ENCODE measurements around the gene GALNTL6.

Gene GALNTL6

GRCh38 chr4:172650758-172651530 is 837.7 kb downstream of the GALNTL6 start:
- Histone ChIP-seq H3K27ac (ENCODE audit: insufficient read depth in 1 of 2, low read depth in 1 of 2, low read length in 2 of 2, poor library complexity in 1 of 2, severe bottlenecking in 2 of 2) (no peak overlapping the region), H3K4me1 (ENCODE audit: control extremely low read depth in 1 of 4, control insufficient read depth in 4 of 4, insufficient read depth in 4 of 4, low read length in 3 of 4) (no peaks in the 10 kb centered on the region), H3K4me3 (ENCODE audit: control insufficient read depth in 1 of 7, extremely low read depth in 1 of 7, insufficient read depth in 4 of 7, low read depth in 2 of 7, low read length in 6 of 7) (no peak overlapping the region), H3K9me3 (ENCODE audit: control extremely low read depth in 1 of 5, control insufficient read depth in 4 of 5, insufficient read depth in 2 of 5, low read depth in 1 of 5, low read length in 4 of 5) (no peaks in the 10 kb centered on the region), H3K27me3 (replicated peaks in 2 of 5; ENCODE audit: control insufficient read depth in 4 of 5, insufficient read depth in 5 of 5, low read length in 4 of 5) (no peaks in the 10 kb centered on the region), H3K36me3 (ENCODE audit: control insufficient read depth in 4 of 4, insufficient read depth in 4 of 4, low read length in 3 of 4) (no peaks in the 10 kb centered on the region)
- CTCF ChIA-PET: no interaction called here
- WGBS (ENCODE audit: insufficient coverage): no CpG with 5 or more reads among the region's 1 CpG
- no peak for DNase-seq
- POLR2A ChIA-PET: no interaction called here

GRCh38 chr4:172651961-172652360 is 838.8 kb downstream of the GALNTL6 start:
- no peaks in the 10 kb centered on the region for H3K9me3 ChIP-seq (ENCODE audit: control extremely low read depth in 1 of 5, control insufficient read depth in 4 of 5, insufficient read depth in 2 of 5, low read depth in 1 of 5, low read length in 4 of 5)
- no peaks in the 10 kb centered on the region for H3K36me3 ChIP-seq (ENCODE audit: control insufficient read depth in 4 of 4, insufficient read depth in 4 of 4, low read length in 3 of 4)
- ChIA-PET CTCF (no interaction called here), POLR2A (no interaction called here)
- WGBS (ENCODE audit: insufficient coverage): 93% methylated on average over 2 of the region's 2 CpGs
- no peaks in the 10 kb centered on the region for H3K4me1 ChIP-seq (ENCODE audit: control extremely low read depth in 1 of 4, control insufficient read depth in 4 of 4, insufficient read depth in 4 of 4, low read length in 3 of 4)
- no peak overlapping the region for H3K27ac ChIP-seq (ENCODE audit: insufficient read depth in 1 of 2, low read depth in 1 of 2, low read length in 2 of 2, poor library complexity in 1 of 2, severe bottlenecking in 2 of 2)
- DNase-seq: no peak
- no peaks in the 10 kb centered on the region for H3K27me3 ChIP-seq (replicated peaks in 2 of 5; ENCODE audit: control insufficient read depth in 4 of 5, insufficient read depth in 5 of 5, low read length in 4 of 5)
- H3K4me3 ChIP-seq (ENCODE audit: control insufficient read depth in 1 of 7, extremely low read depth in 1 of 7, insufficient read depth in 4 of 7, low read depth in 2 of 7, low read length in 6 of 7): no peak overlapping the region

GRCh38 chr4:172652369-172652768 is 839.2 kb downstream of the GALNTL6 start:
- ChIA-PET POLR2A (no interaction called here), CTCF (no interaction called here)
- 92% methylated on average over 1 of the region's 1 CpG for WGBS (ENCODE audit: insufficient coverage)

GRCh38 chr4:172653676-172654075 is 840.5 kb downstream of the GALNTL6 start:
- DNase-seq: no peak
- Histone ChIP-seq H3K27ac (ENCODE audit: insufficient read depth in 1 of 2, low read depth in 1 of 2, low read length in 2 of 2, poor library complexity in 1 of 2, severe bottlenecking in 2 of 2) (no peak overlapping the region), H3K27me3 (replicated peaks in 2 of 5; ENCODE audit: control insufficient read depth in 4 of 5, insufficient read depth in 5 of 5, low read length in 4 of 5) (no peaks in the 10 kb centered on the region), H3K9me3 (ENCODE audit: control extremely low read depth in 1 of 5, control insufficient read depth in 4 of 5, insufficient read depth in 2 of 5, low read depth in 1 of 5, low read length in 4 of 5) (no peaks in the 10 kb centered on the region), H3K36me3 (ENCODE audit: control insufficient read depth in 4 of 4, insufficient read depth in 4 of 4, low read length in 3 of 4) (no peaks in the 10 kb centered on the region), H3K4me3 (ENCODE audit: control insufficient read depth in 1 of 7, extremely low read depth in 1 of 7, insufficient read depth in 4 of 7, low read depth in 2 of 7, low read length in 6 of 7) (no peak overlapping the region), H3K4me1 (ENCODE audit: control extremely low read depth in 1 of 4, control insufficient read depth in 4 of 4, insufficient read depth in 4 of 4, low read length in 3 of 4) (no peaks in the 10 kb centered on the region)
- CTCF ChIA-PET: no interaction called here
- POLR2A ChIA-PET: no interaction called here

More at GRCh38 chr4:172652369-172652768, 839.2 kb downstream of the GALNTL6 start:
- Histone ChIP-seq H3K4me1 (ENCODE audit: control extremely low read depth in 1 of 4, control insufficient read depth in 4 of 4, insufficient read depth in 4 of 4, low read length in 3 of 4) (no peaks in the 10 kb centered on the region), H3K36me3 (ENCODE audit: control insufficient read depth in 4 of 4, insufficient read depth in 4 of 4, low read length in 3 of 4) (no peaks in the 10 kb centered on the region), H3K9me3 (ENCODE audit: control extremely low read depth in 1 of 5, control insufficient read depth in 4 of 5, insufficient read depth in 2 of 5, low read depth in 1 of 5, low read length in 4 of 5) (no peaks in the 10 kb centered on the region), H3K4me3 (ENCODE audit: control insufficient read depth in 1 of 7, extremely low read depth in 1 of 7, insufficient read depth in 4 of 7, low read depth in 2 of 7, low read length in 6 of 7) (no peak overlapping the region), H3K27ac (ENCODE audit: insufficient read depth in 1 of 2, low read depth in 1 of 2, low read length in 2 of 2, poor library complexity in 1 of 2, severe bottlenecking in 2 of 2) (no peak overlapping the region), H3K27me3 (replicated peaks in 2 of 5; ENCODE audit: control insufficient read depth in 4 of 5, insufficient read depth in 5 of 5, low read length in 4 of 5) (no peaks in the 10 kb centered on the region)
- DNase-seq: no peak

- no peaks in the 10 kb centered on the region for H3K4me1 ChIP-seq (ENCODE audit: control extremely low read depth in 1 of 4, control insufficient read depth in 4 of 4, insufficient read depth in 4 of 4, low read length in 3 of 4)
- ChIA-PET POLR2A (no interaction called here), CTCF (interaction anchor here (1.5 kb wide), 1 partner anchor 14 kb away, joined by 4 read pairs; no protein-coding TSS in a partner anchor)
- H3K27ac ChIP-seq (ENCODE audit: insufficient read depth in 1 of 2, low read depth in 1 of 2, low read length in 2 of 2, poor library complexity in 1 of 2, severe bottlenecking in 2 of 2): no peak overlapping the region
- WGBS (ENCODE audit: insufficient coverage): no CpG with 5 or more reads among the region's 3 CpGs
- no peak overlapping the region for H3K4me3 ChIP-seq (ENCODE audit: control insufficient read depth in 1 of 7, extremely low read depth in 1 of 7, insufficient read depth in 4 of 7, low read depth in 2 of 7, low read length in 6 of 7)
- no peak for DNase-seq
- no peaks in the 10 kb centered on the region for H3K27me3 ChIP-seq (replicated peaks in 2 of 5; ENCODE audit: control insufficient read depth in 4 of 5, insufficient read depth in 5 of 5, low read length in 4 of 5)
- H3K9me3 ChIP-seq (ENCODE audit: control extremely low read depth in 1 of 5, control insufficient read depth in 4 of 5, insufficient read depth in 2 of 5, low read depth in 1 of 5, low read length in 4 of 5): no peaks in the 10 kb centered on the region
- no peaks in the 10 kb centered on the region for H3K36me3 ChIP-seq (ENCODE audit: control insufficient read depth in 4 of 4, insufficient read depth in 4 of 4, low read length in 3 of 4)
These were observed 841.3 kb downstream of the GALNTL6 start for GRCh38 chr4:172654457-172654856.

GRCh38 chr4:172656055-172656454 is 842.9 kb downstream of the GALNTL6 start:
- 96% methylated on average over 4 of the region's 5 CpGs for WGBS (ENCODE audit: insufficient coverage)
- CTCF ChIA-PET: no interaction called here
- POLR2A ChIA-PET: no interaction called here

GRCh38 chr4:172657081-172657480 is 843.9 kb downstream of the GALNTL6 start:
- ChIA-PET POLR2A (no interaction called here), CTCF (no interaction called here)
- no peak for DNase-seq
- Histone ChIP-seq H3K27me3 (replicated peaks in 2 of 5; ENCODE audit: control insufficient read depth in 4 of 5, insufficient read depth in 5 of 5, low read length in 4 of 5) (no peaks in the 10 kb centered on the region), H3K9me3 (ENCODE audit: control extremely low read depth in 1 of 5, control insufficient read depth in 4 of 5, insufficient read depth in 2 of 5, low read depth in 1 of 5, low read length in 4 of 5) (no peaks in the 10 kb centered on the region), H3K4me3 (ENCODE audit: control insufficient read depth in 1 of 7, extremely low read depth in 1 of 7, insufficient read depth in 4 of 7, low read depth in 2 of 7, low read length in 6 of 7) (no peak overlapping the region), H3K4me1 (ENCODE audit: control extremely low read depth in 1 of 4, control insufficient read depth in 4 of 4, insufficient read depth in 4 of 4, low read length in 3 of 4) (no peaks in the 10 kb centered on the region), H3K36me3 (ENCODE audit: control insufficient read depth in 4 of 4, insufficient read depth in 4 of 4, low read length in 3 of 4) (no peaks in the 10 kb centered on the region), H3K27ac (ENCODE audit: insufficient read depth in 1 of 2, low read depth in 1 of 2, low read length in 2 of 2, poor library complexity in 1 of 2, severe bottlenecking in 2 of 2) (no peak overlapping the region)
- 96% methylated on average over 4 of the region's 6 CpGs for WGBS (ENCODE audit: insufficient coverage)

More at GRCh38 chr4:172656055-172656454, 842.9 kb downstream of the GALNTL6 start:
- Histone ChIP-seq H3K27ac (ENCODE audit: insufficient read depth in 1 of 2, low read depth in 1 of 2, low read length in 2 of 2, poor library complexity in 1 of 2, severe bottlenecking in 2 of 2) (no peak overlapping the region), H3K4me3 (ENCODE audit: control insufficient read depth in 1 of 7, extremely low read depth in 1 of 7, insufficient read depth in 4 of 7, low read depth in 2 of 7, low read length in 6 of 7) (no peak overlapping the region), H3K9me3 (ENCODE audit: control extremely low read depth in 1 of 5, control insufficient read depth in 4 of 5, insufficient read depth in 2 of 5, low read depth in 1 of 5, low read length in 4 of 5) (no peaks in the 10 kb centered on the region), H3K27me3 (replicated peaks in 2 of 5; ENCODE audit: control insufficient read depth in 4 of 5, insufficient read depth in 5 of 5, low read length in 4 of 5) (no peaks in the 10 kb centered on the region), H3K36me3 (ENCODE audit: control insufficient read depth in 4 of 4, insufficient read depth in 4 of 4, low read length in 3 of 4) (no peaks in the 10 kb centered on the region), H3K4me1 (ENCODE audit: control extremely low read depth in 1 of 4, control insufficient read depth in 4 of 4, insufficient read depth in 4 of 4, low read length in 3 of 4) (no peaks in the 10 kb centered on the region)
- DNase-seq: no peak

Measured in common myeloid progenitor, CD34-positive (primary cell).